SK-N-SH (cell line): ENCODE data around the gene ADAMTS17. TPM values are rescaled to one million over a fixed set of nuclear protein-coding genes. Genes with fewer than 3 reads are reported as not detected.

Source experiments
- CTCF ChIA-PET: fragments of 300-600, 350-600 bp; formaldehyde crosslinking; extraction: SDS; loops from one replicate; lab custom pipeline; 2021; lab: Yijun Ruan, JAX
- POLR2A ChIA-PET: fragments of 350-600 bp; sonication (Branson Sonifier 250); formaldehyde crosslinking; extraction: SDS; loops from one replicate; lab custom pipeline; 2020; ENCODE audit warnings: antibody characterized with exemption, inconsistent platforms; lab: Yijun Ruan, JAX
- DNase-seq: peaks from one replicate; pipeline ENCODE4 v3.0.0; 2012
- H2AFZ ChIP-seq: fragments of 200-600 bp; sonication (generic); 2 replicates; pipeline ENCODE4 v1.8.1; 2016; ENCODE audit warnings: antibody characterized with exemption, mild to moderate bottlenecking, low read depth
- H3F3A ChIP-seq: fragments of 200-600 bp; sonication (generic); replicated peaks from 2 replicates; pipeline ENCODE3; 2016; ENCODE audit warnings: antibody characterized with exemption, mild to moderate bottlenecking; ENCODE audit not compliant: insufficient read depth
- H3K27ac ChIP-seq, 2 experiments: fragments of 200-500 bp in 1 of 2; fragments of 200-600 bp in 1 of 2; sonication (Bioruptor generic) in 1 of 2; sonication (generic), shearing (Covaris generic) in 1 of 2; 2 replicates each; pipeline versions ENCODE4 v1.5.1 to v1.6.1; 2014 to 2016; ENCODE audit warnings: low read depth in 2 of 2, inconsistent platforms in 1 of 2, low read length in 1 of 2, mild to moderate bottlenecking in 1 of 2, mixed read lengths in 1 of 2
- H3K27me3 ChIP-seq: fragments of 200-600 bp; sonication (generic), shearing (Covaris generic); 2 replicates; pipeline ENCODE4 v1.6.1; 2016; ENCODE audit warnings: mixed run types; ENCODE audit not compliant: insufficient read depth
- H3K36me3 ChIP-seq, 2 experiments: fragments of 200-500 bp in 1 of 2; fragments of 200-600 bp in 1 of 2; sonication (Bioruptor generic) in 1 of 2; sonication (generic) in 1 of 2; replicated peaks in 1 of 2; 2 replicates each; pipeline versions ENCODE3 to v1.5.1; 2014 to 2016; ENCODE audit warnings: low read length in 1 of 2, mild to moderate bottlenecking in 1 of 2; ENCODE audit not compliant: insufficient read depth in 2 of 2, control insufficient read depth in 1 of 2
- H3K4me1 ChIP-seq, 2 experiments: fragments of 200-500 bp in 1 of 2; fragments of 200-600 bp in 1 of 2; sonication (Bioruptor generic) in 1 of 2; sonication (generic), shearing (Covaris generic) in 1 of 2; 2 replicates each; pipeline versions ENCODE4 v1.5.1 to v1.6.1; 2014 to 2016; ENCODE audit warnings: low read depth in 1 of 2, low read length in 1 of 2, mixed run types in 1 of 2; ENCODE audit not compliant: insufficient read depth in 2 of 2, control insufficient read depth in 1 of 2
- H3K4me2 ChIP-seq: fragments of 200-600 bp; sonication (generic), shearing (Covaris generic); 2 replicates; pipeline ENCODE4 v1.6.1; 2017; ENCODE audit warnings: mixed run types
- H3K4me3 ChIP-seq, 2 experiments: fragments of 200-500 bp in 1 of 2; fragments of 200-600 bp in 1 of 2; sonication (Bioruptor generic) in 1 of 2; sonication (generic), shearing (Covaris generic) in 1 of 2; 2 replicates each; pipeline versions ENCODE4 v1.5.1 to v1.8.1; 2014 to 2016; ENCODE audit warnings: low read depth in 2 of 2, inconsistent platforms in 1 of 2, low read length in 1 of 2, mild to moderate bottlenecking in 1 of 2, mixed read lengths in 1 of 2, moderate library complexity in 1 of 2
- H3K79me2 ChIP-seq: fragments of 200-600 bp; sonication (generic); 2 replicates; pipeline ENCODE4 v1.8.1; 2017; ENCODE audit warnings: mild to moderate bottlenecking; ENCODE audit not compliant: insufficient read depth
- H3K9ac ChIP-seq: fragments of 200-600 bp; sonication (generic); 2 replicates; pipeline ENCODE4 v1.6.1; 2017; ENCODE audit warnings: mixed run types
- H3K9me2 ChIP-seq: fragments of 200-600 bp; sonication (generic); 2 replicates; pipeline ENCODE4 v1.6.1; 2017; ENCODE audit warnings: mixed run types
- H3K9me3 ChIP-seq: fragments of 200-600 bp; sonication (generic); 2 replicates; pipeline ENCODE4 v1.6.1; 2017; ENCODE audit warnings: mixed run types, mild to moderate bottlenecking, moderate library complexity
- H4K20me1 ChIP-seq: fragments of 200-600 bp; sonication (generic); 2 replicates; pipeline ENCODE4 v1.6.1; 2017; ENCODE audit warnings: mild to moderate bottlenecking, mixed run types; ENCODE audit not compliant: insufficient read depth
- ELF1 ChIP-seq: IDR thresholded peaks from 2 replicates; pipeline ENCODE4 v1.4.0; 2012
- EP300 ChIP-seq, 2 experiments: IDR thresholded peaks; 2 replicates each; pipeline versions ENCODE4 v1.4.0 to v1.6.1; 2012; ENCODE audit warnings: borderline replicate concordance in 1 of 2, low read depth in 1 of 2, low read length in 1 of 2
- FOSL2 ChIP-seq: IDR thresholded peaks from 2 replicates; pipeline ENCODE4 v1.4.0; 2012; ENCODE audit warnings: low read depth, mild to moderate bottlenecking, moderate library complexity, borderline replicate concordance
- FOXJ3 ChIP-seq: sonication (generic); formaldehyde crosslinking; IDR thresholded peaks from 2 replicates; pipeline ENCODE4 v1.5.1; 2020; ENCODE audit warnings: mild to moderate bottlenecking, missing genetic modification reagents
- FOXM1 ChIP-seq: IDR thresholded peaks from 2 replicates; pipeline ENCODE4 v1.4.0; 2012; ENCODE audit warnings: low read depth, mild to moderate bottlenecking
- GABPA ChIP-seq: IDR thresholded peaks from 2 replicates; pipeline ENCODE4 v1.4.0; 2012; ENCODE audit warnings: low read depth, mild to moderate bottlenecking
- MAX ChIP-seq: IDR thresholded peaks from 2 replicates; pipeline ENCODE4 v1.4.0; 2012; ENCODE audit warnings: low read depth
- NFIC ChIP-seq: IDR thresholded peaks from 2 replicates; pipeline ENCODE4 v1.4.0; 2012; ENCODE audit warnings: borderline replicate concordance
- PBX3 ChIP-seq: IDR thresholded peaks from 2 replicates; pipeline ENCODE4; 2012
- POLR2AphosphoS5 ChIP-seq: IDR thresholded peaks from 2 replicates; pipeline ENCODE4 v1.6.1; 2012; ENCODE audit warnings: low read depth, low read length
- RAD21 ChIP-seq: IDR thresholded peaks from 2 replicates; pipeline ENCODE4 v1.6.1; 2012; ENCODE audit warnings: mild to moderate bottlenecking, low read length
- REST ChIP-seq: IDR thresholded peaks from 2 replicates; pipeline ENCODE4 v1.6.1; 2012; ENCODE audit warnings: mild to moderate bottlenecking, low read depth, low read length, moderate library complexity
- RFX5 ChIP-seq: IDR thresholded peaks from 2 replicates; pipeline ENCODE4 v1.6.1; 2012; ENCODE audit warnings: mild to moderate bottlenecking, improper control_type of control experiment, low read length
- SMC3 ChIP-seq: IDR thresholded peaks from 2 replicates; pipeline ENCODE4 v1.6.1; 2012; ENCODE audit warnings: low read depth, low read length, improper control_type of control experiment
- TCF12 ChIP-seq: IDR thresholded peaks from 2 replicates; pipeline ENCODE4 v1.4.0; 2012
- TEAD4 ChIP-seq: IDR thresholded peaks from 2 replicates; pipeline ENCODE4 v1.4.0; 2012; ENCODE audit warnings: mild to moderate bottlenecking, borderline replicate concordance; ENCODE audit not compliant: insufficient read depth
- USF1 ChIP-seq: IDR thresholded peaks from 2 replicates; pipeline ENCODE4 v1.4.0; 2012; ENCODE audit warnings: low read depth, borderline replicate concordance
- USF2 ChIP-seq: fragments of 150-350 bp; IDR thresholded peaks from 2 replicates; pipeline ENCODE4 v1.6.1; 2017; ENCODE audit warnings: antibody characterized with exemption, low read length, low read depth, borderline replicate concordance
- ZBTB33 ChIP-seq: IDR thresholded peaks from 2 replicates; pipeline ENCODE4 v1.4.0; 2012; ENCODE audit warnings: low read depth, borderline replicate concordance
- WGBS: methylation state at CpG from one replicate; pipeline ENCODE4 v1.1.6; 2017; ENCODE audit warnings: low lambda C conversion rate; 5-methylcytosine and 5-hydroxymethylcytosine counted together
- polyA plus RNA-seq, 3 experiments: library from polyadenylated mRNA; depleted of rRNA; stranded (reverse); fragments of >200 nt; gene quantifications; 2 replicates each; pipeline ENCODE4 v1.2.3, GENCODE V29; 2012

Gene ADAMTS17
- polyA plus RNA-seq, 1 of the 3 experiments (the other 2 are of a cell fraction) = not detected

DNA sequence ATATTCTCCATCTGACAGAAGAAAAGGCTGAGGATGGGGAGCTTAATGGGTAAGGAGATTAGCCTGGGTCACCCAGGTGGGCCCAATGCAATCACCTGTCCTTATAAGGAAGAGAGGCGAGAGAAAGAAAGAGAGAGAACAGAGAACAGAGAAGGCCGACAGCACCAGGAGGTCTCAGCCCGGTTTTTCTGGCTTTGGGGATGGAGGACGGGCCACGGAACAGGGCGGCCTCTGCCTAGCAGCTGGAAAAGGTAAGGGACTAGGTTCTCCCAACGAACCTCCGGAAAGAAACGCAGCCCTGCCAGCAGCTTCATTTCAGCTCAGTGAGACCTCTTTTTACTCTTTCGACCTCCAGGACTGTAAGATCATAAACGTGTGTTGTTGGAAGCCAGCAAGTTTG lies 412.5 kb downstream of the ADAMTS17 start:
- ChIA-PET CTCF (interaction anchor here (0.6 to 8.6 kb wide), 17 partner anchors 9 to 657 kb away, joined by 3 to 169 read pairs (median 7); partner anchors contain the start of gene ADAMTS17), POLR2A (interaction anchor here (0.9 kb wide), 1 partner anchor 381 kb away, joined by 3 read pairs; no protein-coding TSS in a partner anchor)
- Histone ChIP-seq H3K4me3 (no peak overlapping the region), H4K20me1 (no peaks in the 10 kb centered on the region), H3K4me1 (peaks cover 0 to 4% of the 10 kb centered on the region in 2 experiments; a peak in 1 of 4 replicates), H3K36me3 (no peaks in the 10 kb centered on the region), H3K9ac (no peak overlapping the region), H3K79me2 (no peaks in the 10 kb centered on the region), H3K9me3 (no peaks in the 10 kb centered on the region), H2AFZ (no peak overlapping the region), H3K9me2 (no peaks in the 10 kb centered on the region), H3K4me2 (no peak overlapping the region), H3F3A (peaks cover 7% of the 10 kb centered on the region), H3K27me3 (no peaks in the 10 kb centered on the region; the same call in 1 of the 2 replicates), H3K27ac (no peak overlapping the region)
- DNase-seq = no peak
- 81% methylated on average over 8 of the region's 11 CpGs for WGBS
- TF ChIP-seq POLR2AphosphoS5 (no peak), EP300 (IDR thresholded peaks at IDR 0.05; ENCODE audit: borderline replicate concordance in 1 of 2, low read depth in 1 of 2, low read length in 1 of 2) (no peak), SMC3 (no peak), RFX5 (no peak), FOXM1 (no peak), USF2 (no peak), ELF1 (no peak), FOSL2 (no peak), REST (no peak), PBX3 (no peak), TEAD4 (no peak), FOXJ3 (CRISPR knock-in tag) (no peak), GABPA (no peak), MAX (no peak), TCF12 (no peak), RAD21 (no peak), USF1 (no peak), ZBTB33 (no peak), NFIC (no peak)
